Fibroblast of pulmonary artery (primary cell): ENCODE data around the gene NIN.
A peak's percentile ranks its signal among the peaks of the same experiment; 100 is the strongest.

Source experiments
- DNase-seq: peaks from one replicate; pipeline ENCODE4 v3.0.0-alpha.2; 2010; ENCODE audit warnings: low read depth
- H3K4me3 ChIP-seq: replicated peaks from 2 replicates; pipeline ENCODE4 v1.5.1; 2011; ENCODE audit warnings: low read depth, mild to moderate bottlenecking, control low read depth, low read length, moderate library complexity
- CTCF ChIP-seq: IDR thresholded peaks from 2 replicates; pipeline ENCODE4 v1.5.1; 2011; ENCODE audit warnings: mild to moderate bottlenecking, control low read depth, low read length, inconsistent platforms; ENCODE audit errors: missing control alignments

NIN gene

GRCh38 chr14:50757702-50758101 is 73.3 kb downstream of the NIN start:
- DNase-seq, result no peak
- TF ChIP-seq CTCF, result no peak
- no peak overlapping the region for H3K4me3 ChIP-seq

DNA sequence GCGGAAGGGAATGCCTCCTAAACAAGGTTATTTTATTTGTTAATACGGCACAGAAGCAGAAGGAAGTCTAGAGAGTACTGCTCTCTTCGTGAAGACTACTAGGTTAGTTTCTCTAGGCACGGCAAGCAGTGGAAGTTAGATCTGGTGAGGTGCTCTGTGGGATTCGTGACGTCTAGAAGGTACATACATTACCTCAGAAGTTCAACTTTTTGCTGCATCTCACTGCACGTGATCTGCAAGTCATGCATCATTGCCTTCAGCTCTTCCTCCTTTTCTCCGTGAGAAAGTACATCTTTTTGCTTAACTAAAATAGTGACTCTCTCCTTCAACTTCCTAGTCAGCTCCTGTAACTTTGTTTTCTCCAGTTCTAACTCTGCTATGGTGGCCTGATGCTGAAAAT is 74.7 kb downstream of the NIN start:
- no peak for TF ChIP-seq CTCF
- no peak overlapping the region for H3K4me3 ChIP-seq
- no peak for DNase-seq

- no peak for DNase-seq
- H3K4me3 ChIP-seq, result no peak overlapping the region
- TF ChIP-seq CTCF, result no peak
Measured at GRCh38 chr14:50750323-50750722, 80.6 kb downstream of the NIN start.

GRCh38 chr14:50745401-50746058 is 85.4 kb downstream of the NIN start:
- no peak overlapping the region for H3K4me3 ChIP-seq
- no peak for DNase-seq
- TF ChIP-seq CTCF, result no peak

DNA sequence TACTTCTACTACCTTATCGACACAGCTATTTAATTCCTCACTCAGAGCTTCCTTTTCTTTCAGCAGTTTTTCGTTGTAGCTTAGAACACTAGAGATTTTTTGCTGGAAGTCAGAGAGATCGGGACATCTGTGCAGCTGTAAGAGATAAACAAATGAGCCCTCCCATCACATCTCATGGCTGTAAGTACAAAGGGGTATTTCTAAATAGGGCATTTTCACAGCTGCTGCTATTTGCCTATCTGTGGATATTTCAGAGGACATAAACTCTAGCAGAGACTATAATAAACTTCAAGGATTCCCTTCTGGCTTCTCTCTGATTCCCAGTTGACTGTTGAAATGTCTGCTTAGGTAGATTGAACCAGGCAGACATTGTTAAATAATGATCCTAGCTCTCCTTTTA is 86.7 kb downstream of the NIN start:
- TF ChIP-seq CTCF, result no peak
- no peak for DNase-seq
- no peak overlapping the region for H3K4me3 ChIP-seq

DNA sequence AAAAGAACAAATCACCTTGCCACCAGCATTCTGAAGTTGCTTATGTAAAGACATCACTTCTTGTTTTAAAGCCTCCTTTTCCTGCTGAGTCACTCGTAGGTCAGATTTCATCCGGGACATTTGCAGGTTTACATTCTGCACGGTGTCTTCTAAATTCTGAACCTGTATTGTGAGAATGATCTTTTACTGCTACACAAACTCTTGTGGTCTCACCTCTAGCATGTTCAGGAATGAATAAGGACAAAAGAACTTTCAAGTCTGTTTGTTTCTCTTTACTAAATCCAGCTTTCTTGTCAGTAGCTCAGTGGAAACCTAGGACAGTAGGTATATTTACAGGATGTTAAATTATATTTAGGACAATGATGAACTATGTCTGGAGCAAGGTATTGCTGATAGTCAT is 89.4 kb downstream of the NIN start:
- TF ChIP-seq CTCF, result no peak
- no peak overlapping the region for H3K4me3 ChIP-seq
- peak; percentile 33 for DNase-seq

DNA sequence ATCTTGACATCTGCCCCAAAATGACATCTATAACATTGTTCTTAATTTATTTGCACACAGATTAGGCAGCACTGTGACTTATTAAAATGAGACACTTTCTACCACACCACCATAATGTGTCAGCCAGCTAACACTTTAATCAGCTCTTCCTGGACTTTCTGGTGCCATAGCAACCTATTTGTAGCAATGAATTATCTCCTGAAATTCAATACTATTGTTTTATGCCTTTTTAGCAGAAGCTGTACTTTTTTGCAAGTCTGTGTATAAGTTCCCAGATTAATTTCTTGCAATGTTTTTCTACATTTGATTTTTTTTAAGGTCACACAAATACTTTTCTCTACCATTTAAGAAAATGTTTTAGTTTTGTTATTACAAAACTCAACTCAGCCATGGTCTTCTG is 90.1 kb downstream of the NIN start:
- no peak for DNase-seq
- H3K4me3 ChIP-seq, result no peak overlapping the region
- no peak for TF ChIP-seq CTCF
